Stimulated activated naive CD8-positive, alpha-beta T cell treated with anti-CD3 and anti-CD28 coated beads, Interleukin-15, amount 100 ng/mL, for 72 hours (primary cell): Measurements from ENCODE around the gene MYO1C.
A peak's percentile ranks its signal among the peaks of the same experiment; 100 is the strongest.

Experiments
- ATAC-seq: fragments of 150-1000 bp; cut with Tn5 transposase; 2 replicates; pipeline ENCODE4 v1.10.0; 2021; ENCODE audit warnings: mild to moderate bottlenecking, moderate library complexity
- DNase-seq, 2 donors: peaks; one replicate each; pipeline ENCODE4 v3.0.0; 2021 to 2022
- H3K27ac Mint-ChIP-seq, 2 donors: one replicate each; pipeline ENCODE4 v1.8.0; 2022; ENCODE audit warnings: mild to moderate bottlenecking in 2 of 2, mixed read lengths in 2 of 2, moderate library complexity in 2 of 2
- H3K27me3 Mint-ChIP-seq: one replicate; pipeline ENCODE4 v1.8.0; 2022; ENCODE audit warnings: mixed read lengths
- H3K4me1 Mint-ChIP-seq: one replicate; pipeline ENCODE4 v1.8.0; 2022; ENCODE audit warnings: mild to moderate bottlenecking, mixed read lengths
- H3K4me3 Mint-ChIP-seq, 2 donors: one replicate each; pipeline ENCODE4 v1.8.0; 2022; ENCODE audit warnings: mild to moderate bottlenecking in 2 of 2, mixed read lengths in 2 of 2, moderate library complexity in 1 of 2
- H3K9me3 Mint-ChIP-seq, 2 donors: one replicate each; pipeline ENCODE4 v1.8.0; 2022; ENCODE audit warnings: mixed read lengths in 2 of 2

MYO1C gene

DNA sequence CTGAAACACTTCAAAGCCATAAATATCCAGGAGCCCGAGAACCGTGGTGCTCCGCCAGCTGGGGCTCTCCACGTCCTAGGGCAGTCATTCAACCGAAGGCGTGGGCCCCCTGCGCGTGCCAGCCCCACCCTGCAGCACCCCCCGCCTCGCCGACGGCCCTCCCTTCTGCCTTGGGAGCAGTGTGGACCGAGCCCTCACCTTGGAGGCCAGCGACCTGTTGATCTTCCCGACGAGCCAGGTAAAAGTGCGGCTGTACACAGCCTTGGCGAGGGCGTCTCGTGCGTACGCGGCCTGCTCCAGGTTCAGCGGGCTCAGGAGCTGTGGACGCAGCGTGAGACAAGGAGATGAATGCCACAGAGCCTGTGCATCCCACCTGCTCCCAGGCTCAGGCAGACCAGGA lies 14.1 kb downstream of the MYO1C start:
- no peak for ATAC-seq
- no peaks in the 10 kb centered on the region for H3K9me3 Mint-ChIP-seq

DNA sequence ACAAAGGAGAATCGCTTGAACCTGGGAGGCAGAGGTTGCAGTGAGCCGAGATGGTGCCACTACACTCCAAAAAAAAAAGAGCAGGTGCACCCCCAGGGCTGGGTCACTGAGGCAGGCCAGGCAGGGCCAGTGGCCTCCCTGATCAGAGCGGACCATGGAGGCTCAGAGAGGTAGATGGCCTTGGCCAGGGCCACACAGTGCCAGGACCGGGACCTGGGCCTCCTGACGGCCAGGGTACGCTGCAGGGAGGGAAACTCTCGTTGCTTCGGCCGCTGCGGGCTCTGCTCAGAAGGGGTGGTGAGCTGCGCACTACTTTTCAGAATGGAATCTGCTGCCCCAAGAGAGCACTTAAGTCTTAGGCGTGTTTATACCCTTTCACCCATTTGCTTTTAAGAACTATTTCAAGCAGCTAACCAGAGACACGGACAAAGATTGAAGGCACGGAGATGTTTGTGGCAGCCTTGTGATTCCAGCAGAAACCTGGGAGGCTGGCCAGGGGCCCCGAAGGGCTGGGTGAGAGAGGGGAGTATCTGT lies 17.1 kb downstream of the MYO1C start:
- H3K4me3 Mint-ChIP-seq, result no peak overlapping the region
- H3K4me1 Mint-ChIP-seq, result peaks cover 20% of the 10 kb centered on the region
- no peaks in the 10 kb centered on the region for H3K9me3 Mint-ChIP-seq
- DNase-seq (no peak), ATAC-seq (no peak)
- no peak overlapping the region for H3K27ac Mint-ChIP-seq
- peaks cover 32% of the 10 kb centered on the region for H3K27me3 Mint-ChIP-seq

More for the DNA sequence above, 14.1 kb downstream of the MYO1C start:
- Mint-ChIP-seq H3K27me3 (peaks cover 9% of the 10 kb centered on the region), H3K4me1 (peaks cover 8% of the 10 kb centered on the region), H3K4me3 (no peak overlapping the region), H3K27ac (no peak overlapping the region)
- DNase-seq, result no peak

DNA sequence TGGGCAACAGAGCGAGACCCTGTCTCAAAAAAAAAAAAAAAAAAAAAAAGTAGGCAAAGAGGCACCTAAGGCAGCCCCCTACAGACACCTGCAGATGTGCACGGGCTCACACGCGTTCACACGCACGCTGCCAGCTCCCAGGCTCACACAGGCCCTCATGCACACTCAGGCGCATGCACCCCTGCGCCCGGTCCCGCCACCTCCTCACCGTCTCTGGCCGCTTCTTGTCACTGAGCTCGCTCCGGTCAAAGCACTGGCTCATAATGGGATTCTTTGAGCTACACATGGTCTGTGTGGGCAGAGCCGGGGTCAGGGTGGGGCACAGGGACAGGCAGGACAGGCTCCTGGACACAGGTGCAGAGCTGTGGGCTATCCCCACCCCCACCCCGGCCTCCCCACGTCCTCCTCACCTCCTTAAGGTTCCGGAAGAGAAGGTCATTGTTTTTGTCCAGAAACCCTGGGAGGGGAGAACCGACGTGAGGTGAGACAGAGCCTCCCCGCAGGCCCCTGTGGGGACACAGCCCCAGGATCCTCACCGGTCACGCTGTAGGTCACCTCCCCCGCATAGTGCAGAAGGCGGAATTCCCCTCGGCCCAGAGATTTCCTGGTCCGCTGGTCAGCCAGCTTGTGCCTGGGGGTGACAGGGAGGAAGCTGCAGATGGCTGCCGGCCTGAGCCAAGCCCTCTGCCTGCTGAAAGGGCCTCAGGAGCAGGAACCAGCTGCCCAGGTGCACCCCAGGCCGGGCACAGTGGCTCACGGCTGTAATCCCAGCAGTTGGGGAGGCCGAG lies 17.9 kb downstream of the MYO1C start:
- H3K4me1 Mint-ChIP-seq, result peaks cover 20% of the 10 kb centered on the region
- ATAC-seq (no peak), DNase-seq (no peak)
- peaks cover 0 to 1% of the 10 kb centered on the region in 2 donors for H3K9me3 Mint-ChIP-seq
- H3K4me3 Mint-ChIP-seq, result no peak overlapping the region
- peaks cover 32% of the 10 kb centered on the region for H3K27me3 Mint-ChIP-seq
- no peak overlapping the region for H3K27ac Mint-ChIP-seq

DNA sequence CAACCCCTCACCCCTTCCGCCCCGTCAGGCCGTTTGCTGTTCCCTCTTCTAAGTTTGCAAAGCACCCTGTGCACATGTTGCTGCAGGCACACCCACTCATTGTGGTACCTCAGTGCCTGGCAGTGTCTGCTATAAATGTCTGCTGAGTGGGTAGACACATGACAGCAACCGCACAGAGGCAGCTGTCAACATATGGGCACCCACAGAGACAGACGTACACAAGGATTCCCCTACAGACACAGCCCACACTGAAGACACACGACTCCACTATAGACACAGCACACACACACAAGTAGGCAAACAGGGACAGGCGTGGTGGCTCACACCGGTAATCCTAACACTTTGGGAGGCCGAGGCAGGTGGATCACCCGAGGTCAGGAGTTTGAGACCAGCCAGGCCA lies 18.6 kb downstream of the MYO1C start:
- Mint-ChIP-seq H3K9me3 (peaks cover 0 to 9% of the 10 kb centered on the region in 2 donors), H3K4me1 (peaks cover 20% of the 10 kb centered on the region), H3K4me3 (no peak overlapping the region), H3K27me3 (peaks cover 32% of the 10 kb centered on the region), H3K27ac (no peak overlapping the region)
- ATAC-seq (peak; percentile 65), DNase-seq (no peak)

DNA sequence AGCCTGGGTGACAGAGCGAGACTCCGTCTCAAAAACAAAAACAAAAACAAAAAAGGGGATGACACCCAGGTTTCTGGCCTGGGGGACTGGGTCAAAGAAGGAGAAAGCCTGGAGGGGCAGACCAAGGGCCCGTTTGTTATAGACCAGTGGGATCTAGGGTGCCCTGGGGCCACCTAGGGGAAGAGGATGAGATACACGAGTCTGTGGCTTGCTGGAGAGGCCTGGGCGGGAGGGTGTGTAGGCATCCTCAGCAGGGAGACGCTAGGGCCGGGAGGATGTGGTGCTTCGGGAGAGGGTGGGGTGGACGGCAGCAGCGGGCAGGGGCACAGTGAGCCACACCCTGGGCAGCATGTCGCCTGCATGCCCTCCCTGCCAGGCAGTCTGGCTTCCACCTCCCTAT lies 19.3 kb downstream of the MYO1C start:
- no peak overlapping the region for H3K4me3 Mint-ChIP-seq
- H3K27ac Mint-ChIP-seq, result no peak overlapping the region
- peaks cover 20% of the 10 kb centered on the region for H3K4me1 Mint-ChIP-seq
- DNase-seq, result no peak
- ATAC-seq, result peak; percentile 79
- peaks cover 33% of the 10 kb centered on the region for H3K27me3 Mint-ChIP-seq
- H3K9me3 Mint-ChIP-seq, result peaks cover 0 to 15% of the 10 kb centered on the region in 2 donors

DNA sequence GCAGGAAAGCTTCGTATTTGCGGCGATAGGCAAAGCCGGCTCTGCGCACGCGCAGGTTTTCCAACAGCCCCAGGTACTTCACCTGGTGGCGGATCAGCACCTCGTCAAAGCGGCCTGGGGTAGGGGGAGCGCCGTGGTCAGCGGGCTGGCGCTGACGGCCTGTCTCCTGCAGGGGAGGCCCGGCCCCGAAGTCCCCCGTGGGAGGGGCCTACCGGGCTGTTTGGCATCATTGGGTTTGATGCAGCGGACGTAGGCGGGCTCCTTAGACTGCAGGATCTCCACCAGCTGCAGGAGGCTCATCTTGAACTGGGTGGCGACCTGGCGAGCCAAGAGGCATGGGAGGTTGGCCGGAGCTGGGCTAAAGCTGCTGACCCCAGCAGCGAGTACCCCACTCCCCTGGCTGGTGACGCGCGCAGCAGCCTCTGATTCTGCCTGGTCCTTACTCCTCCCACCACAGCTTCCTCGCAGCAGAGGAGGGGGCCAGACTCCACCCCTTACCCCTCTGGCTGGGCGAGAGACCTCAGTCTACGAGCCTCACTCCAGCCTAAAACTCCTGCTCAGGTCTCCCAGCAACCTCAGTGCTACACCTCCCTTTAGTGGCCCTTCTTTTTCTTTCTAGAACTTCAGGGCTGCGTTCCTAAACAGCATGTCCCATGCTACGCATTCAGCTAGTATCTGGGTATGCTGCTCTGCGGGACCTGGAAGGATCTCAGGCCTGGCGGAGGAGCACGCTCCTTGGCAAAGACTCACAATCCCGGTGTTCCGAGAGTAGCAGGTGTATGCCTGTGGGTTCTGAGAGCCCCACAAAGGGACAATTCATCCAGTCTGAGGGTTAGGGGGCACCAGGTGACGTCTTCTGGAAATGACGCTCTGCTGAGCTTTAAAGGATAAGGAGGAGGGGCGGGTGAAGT lies 20.3 kb downstream of the MYO1C start:
- Mint-ChIP-seq H3K4me3 (no peak overlapping the region), H3K4me1 (peaks cover 20% of the 10 kb centered on the region)
- no peak for DNase-seq

DNA sequence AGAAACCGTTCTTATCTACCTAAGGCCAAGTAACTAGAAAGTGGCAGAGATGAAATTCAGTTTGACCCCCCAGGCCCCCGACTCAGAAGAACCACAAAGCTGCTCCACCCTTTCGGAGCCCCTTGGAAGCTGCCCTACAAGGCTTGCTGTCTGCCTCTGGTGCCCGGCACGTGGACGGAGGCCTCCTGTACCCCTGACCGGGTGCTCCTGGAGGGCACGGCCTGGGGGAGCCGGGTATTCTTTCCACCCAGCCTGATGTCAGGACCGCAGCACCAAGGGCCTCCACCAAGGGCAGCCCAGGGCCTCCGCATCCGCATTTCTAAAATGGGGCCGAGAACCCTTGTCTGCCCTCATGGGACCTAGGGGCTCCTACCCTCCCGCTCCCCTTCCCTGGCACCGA lies 21.0 kb downstream of the MYO1C start:
- no peak overlapping the region for H3K4me3 Mint-ChIP-seq
- DNase-seq (no peak), ATAC-seq (no peak)
- H3K27ac Mint-ChIP-seq, result no peak overlapping the region
- peaks cover 20% of the 10 kb centered on the region for H3K4me1 Mint-ChIP-seq
- peaks cover 0 to 15% of the 10 kb centered on the region in 2 donors for H3K9me3 Mint-ChIP-seq
- peaks cover 37% of the 10 kb centered on the region for H3K27me3 Mint-ChIP-seq

More for the DNA sequence above, 20.3 kb downstream of the MYO1C start:
- Mint-ChIP-seq H3K27ac (no peak overlapping the region), H3K9me3 (peaks cover 0 to 15% of the 10 kb centered on the region in 2 donors), H3K27me3 (peaks cover 37% of the 10 kb centered on the region)
- no peak for ATAC-seq

DNA sequence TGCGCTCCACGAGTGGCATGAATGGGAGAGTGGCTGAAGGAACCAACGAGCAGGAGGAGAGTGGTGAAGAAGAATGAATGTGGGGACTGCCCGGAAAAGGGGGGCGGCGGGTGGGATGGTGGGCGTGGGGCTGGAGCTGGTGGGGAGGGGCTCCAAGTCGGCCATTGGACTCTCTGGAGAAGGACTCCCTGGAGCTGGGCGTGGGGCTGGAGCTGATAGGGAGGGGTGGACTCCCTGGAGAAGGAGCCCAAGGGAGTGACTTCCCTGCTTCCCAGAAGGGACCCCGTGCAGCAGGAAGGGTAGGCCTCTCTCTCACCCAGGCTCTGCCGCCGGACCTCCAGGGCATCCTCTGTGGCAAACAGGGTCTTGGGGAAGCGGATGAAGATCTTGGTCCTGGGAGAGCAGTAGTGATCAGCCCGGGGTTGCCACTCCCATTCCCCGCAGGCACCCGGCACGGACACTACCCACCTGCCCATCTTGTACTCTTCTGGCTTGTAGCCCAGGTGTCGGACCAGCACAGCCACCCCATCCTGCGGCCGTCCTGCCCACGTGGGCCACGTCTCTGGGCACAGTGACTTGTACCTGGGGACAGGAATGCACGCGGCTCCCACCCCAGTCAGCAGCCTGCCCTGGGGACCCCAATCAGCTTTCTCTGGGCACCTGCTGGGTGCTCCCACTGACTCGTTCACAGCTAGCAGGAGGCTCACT lies 21.6 kb downstream of the MYO1C start:
- Mint-ChIP-seq H3K4me3 (no peak overlapping the region), H3K27me3 (peaks cover 37% of the 10 kb centered on the region), H3K27ac (no peak overlapping the region), H3K4me1 (peaks cover 20% of the 10 kb centered on the region), H3K9me3 (peaks cover 0 to 15% of the 10 kb centered on the region in 2 donors)
- DNase-seq (no peak), ATAC-seq (no peak)

DNA sequence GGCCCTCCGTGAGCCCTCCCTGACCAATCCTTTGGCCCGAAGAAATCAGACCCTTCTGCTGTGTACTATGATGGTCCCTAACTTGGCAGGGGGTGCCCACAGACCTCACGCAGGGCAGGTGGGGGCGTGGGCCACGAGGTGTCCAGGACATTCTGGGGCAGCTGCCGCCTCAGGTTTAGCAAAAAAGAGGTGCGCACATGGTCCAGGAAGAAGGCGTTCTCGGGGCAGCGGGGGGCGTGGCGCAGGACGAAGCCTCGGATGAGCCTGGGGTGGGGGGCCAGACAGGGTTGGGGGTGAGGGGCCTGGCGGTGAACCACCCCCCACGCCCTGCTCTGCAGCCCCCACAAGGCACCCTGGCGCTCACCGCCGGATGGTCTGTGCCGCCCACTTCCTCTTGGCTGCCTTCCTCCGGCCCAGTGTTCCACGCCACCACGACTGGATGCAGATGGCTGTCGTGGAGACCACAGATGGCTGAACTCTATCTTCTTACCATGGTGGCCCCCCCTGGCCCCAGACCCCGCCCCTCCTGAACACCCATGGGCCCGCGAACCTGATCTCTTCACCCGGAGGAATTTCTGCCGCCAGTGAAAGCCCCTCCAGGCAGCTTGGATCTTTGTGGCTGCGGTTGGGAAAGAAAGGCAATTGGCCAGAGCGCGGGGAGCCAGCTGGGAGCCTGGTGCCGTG lies 22.3 kb downstream of the MYO1C start:
- H3K27me3 Mint-ChIP-seq, result peaks cover 44% of the 10 kb centered on the region
- no peak overlapping the region for H3K4me3 Mint-ChIP-seq
- no peak overlapping the region for H3K27ac Mint-ChIP-seq
- no peak for ATAC-seq
- peaks cover 20% of the 10 kb centered on the region for H3K4me1 Mint-ChIP-seq
- peaks cover 0 to 15% of the 10 kb centered on the region in 2 donors for H3K9me3 Mint-ChIP-seq
- no peak for DNase-seq

DNA sequence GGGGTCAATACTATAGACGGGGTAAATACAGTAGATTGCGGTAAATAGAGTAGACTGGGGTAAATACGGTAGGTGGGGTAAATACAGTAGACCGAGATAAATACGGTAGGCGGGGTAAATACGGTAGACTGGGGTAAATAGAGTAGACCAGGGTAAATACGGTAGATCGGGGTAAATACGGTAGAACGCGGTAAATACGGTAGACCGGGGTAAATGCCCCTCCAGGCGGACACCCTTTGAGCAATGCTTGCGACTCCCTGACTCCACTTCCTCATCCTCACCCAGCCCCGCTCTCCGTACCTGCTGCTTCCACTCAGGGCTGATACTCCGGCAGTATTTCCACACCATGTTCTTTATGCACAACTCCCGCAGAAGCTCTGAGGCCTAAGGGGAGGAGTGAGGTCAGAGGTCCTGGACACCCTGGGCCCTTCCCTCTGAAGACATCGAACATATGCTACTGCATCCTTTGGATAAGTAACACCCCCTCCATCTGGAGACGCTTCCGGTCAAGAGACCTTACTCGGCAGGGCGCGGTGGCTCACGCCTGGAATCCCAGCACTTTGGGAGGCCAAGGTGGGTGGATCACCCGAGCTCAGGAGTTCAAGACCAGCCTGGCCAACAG lies 23.1 kb downstream of the MYO1C start:
- Mint-ChIP-seq H3K4me3 (no peak overlapping the region), H3K27ac (no peak overlapping the region), H3K9me3 (peaks cover 0 to 15% of the 10 kb centered on the region in 2 donors), H3K4me1 (peaks cover 20% of the 10 kb centered on the region), H3K27me3 (peaks cover 52% of the 10 kb centered on the region)
- ATAC-seq (no peak), DNase-seq (no peak)

DNA sequence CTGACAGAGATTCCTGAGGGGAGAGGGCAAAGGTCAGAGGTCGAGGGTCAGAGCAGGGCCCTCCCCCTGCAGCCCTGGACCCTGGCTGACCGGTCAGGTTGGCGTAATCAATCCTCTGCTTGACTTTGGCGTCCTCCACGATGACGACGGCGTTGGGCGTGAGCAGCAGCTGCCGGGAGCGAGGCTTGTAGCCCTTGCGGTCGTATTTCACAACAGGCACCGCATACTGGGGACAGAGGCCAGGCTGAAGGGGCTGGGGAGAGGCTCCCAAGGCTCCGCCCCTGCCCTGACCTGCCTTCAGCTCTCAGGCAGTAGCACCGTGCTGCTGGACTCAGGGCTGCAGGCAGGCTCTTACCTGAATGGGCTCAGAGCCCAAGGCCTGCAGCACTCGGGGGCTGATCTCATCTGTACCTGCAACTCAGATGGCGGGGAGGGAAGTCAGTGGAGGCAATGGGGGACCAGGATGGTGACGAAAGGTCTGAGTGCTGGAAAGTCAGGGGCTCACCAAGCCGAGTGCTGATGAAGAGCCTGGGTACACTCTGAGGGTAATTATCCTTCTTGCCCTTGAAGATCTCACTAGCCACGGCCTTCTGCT lies 24.5 kb downstream of the MYO1C start:
- Mint-ChIP-seq H3K4me1 (peaks cover 17% of the 10 kb centered on the region), H3K27me3 (peaks cover 54% of the 10 kb centered on the region), H3K4me3 (no peak overlapping the region), H3K9me3 (peaks cover 3 to 15% of the 10 kb centered on the region in 2 donors), H3K27ac (no peak overlapping the region)
- ATAC-seq (no peak), DNase-seq (no peak)

DNA sequence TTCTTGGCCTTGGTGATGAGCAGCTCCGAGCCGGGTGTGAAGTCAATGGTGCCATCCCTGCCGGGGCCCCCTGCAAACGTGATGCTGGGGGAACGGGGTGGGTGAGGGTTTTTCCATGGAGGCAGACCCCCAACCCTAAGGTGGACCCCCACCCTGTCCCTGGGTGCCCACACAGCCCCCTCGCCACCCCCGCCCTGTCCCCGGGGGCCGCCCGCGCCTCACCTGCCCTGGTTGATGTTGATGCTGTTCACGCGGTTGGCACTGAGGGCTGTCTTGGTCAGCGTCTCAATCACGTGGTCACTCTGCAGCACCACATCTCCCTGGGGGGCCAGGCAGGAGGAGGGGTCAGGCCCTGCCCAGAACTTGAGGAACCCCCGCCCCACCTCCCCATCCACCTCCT lies 25.2 kb downstream of the MYO1C start:
- H3K4me1 Mint-ChIP-seq, result peaks cover 17% of the 10 kb centered on the region
- ATAC-seq (no peak), DNase-seq (no peak)
- H3K9me3 Mint-ChIP-seq, result peaks cover 5 to 15% of the 10 kb centered on the region in 2 donors
- H3K4me3 Mint-ChIP-seq, result no peak overlapping the region
- no peak overlapping the region for H3K27ac Mint-ChIP-seq
- H3K27me3 Mint-ChIP-seq, result peaks cover 54% of the 10 kb centered on the region

DNA sequence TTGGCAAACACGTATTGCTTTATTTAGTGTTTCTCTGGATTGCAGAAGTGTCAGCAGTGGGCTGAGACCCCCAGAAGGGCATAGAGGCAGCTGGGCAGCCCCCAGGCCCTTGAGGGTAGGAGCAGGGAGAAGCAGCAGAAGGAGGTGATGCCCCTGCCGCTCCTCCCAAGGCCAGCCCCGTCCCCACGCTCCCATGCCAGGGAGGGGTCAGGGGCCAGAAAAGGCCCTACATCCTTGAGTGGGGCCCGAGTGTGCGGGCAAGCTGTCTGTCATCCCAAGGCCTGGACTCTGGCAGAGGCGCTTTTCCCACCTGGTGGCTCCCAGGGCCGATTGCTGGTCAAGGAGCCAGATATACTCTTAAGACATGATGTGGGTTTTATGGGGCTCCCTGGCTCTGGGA lies 28.3 kb downstream of the MYO1C start:
- DNase-seq (no peak), ATAC-seq (no peak)
- peaks cover 72% of the 10 kb centered on the region for H3K27me3 Mint-ChIP-seq
- H3K9me3 Mint-ChIP-seq, result peaks cover 5 to 10% of the 10 kb centered on the region in 2 donors
- H3K27ac Mint-ChIP-seq, result no peak overlapping the region
- no peak overlapping the region for H3K4me3 Mint-ChIP-seq
- peaks cover 39% of the 10 kb centered on the region for H3K4me1 Mint-ChIP-seq
